HG02938 (cell line): Measurements from ENCODE around the gene ABI3.
A peak's percentile ranks its signal among the peaks of the same experiment; 100 is the strongest.
"Not testable (repeated sequence)": the region's sequence is repeated elsewhere in the genome, so short reads cannot be mapped to it uniquely, and the experiment has no call there.

Experiments used
- ATAC-seq: cut with Tn5 transposase; IDR thresholded peaks from one replicate; pipeline ENCODE4 v1.9.1; 2021; ENCODE audit warnings: mild to moderate bottlenecking, moderate library complexity; ENCODE audit not compliant: unreplicated experiment

The ABI3 gene, protein sequence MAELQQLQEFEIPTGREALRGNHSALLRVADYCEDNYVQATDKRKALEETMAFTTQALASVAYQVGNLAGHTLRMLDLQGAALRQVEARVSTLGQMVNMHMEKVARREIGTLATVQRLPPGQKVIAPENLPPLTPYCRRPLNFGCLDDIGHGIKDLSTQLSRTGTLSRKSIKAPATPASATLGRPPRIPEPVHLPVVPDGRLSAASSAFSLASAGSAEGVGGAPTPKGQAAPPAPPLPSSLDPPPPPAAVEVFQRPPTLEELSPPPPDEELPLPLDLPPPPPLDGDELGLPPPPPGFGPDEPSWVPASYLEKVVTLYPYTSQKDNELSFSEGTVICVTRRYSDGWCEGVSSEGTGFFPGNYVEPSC

DNA sequence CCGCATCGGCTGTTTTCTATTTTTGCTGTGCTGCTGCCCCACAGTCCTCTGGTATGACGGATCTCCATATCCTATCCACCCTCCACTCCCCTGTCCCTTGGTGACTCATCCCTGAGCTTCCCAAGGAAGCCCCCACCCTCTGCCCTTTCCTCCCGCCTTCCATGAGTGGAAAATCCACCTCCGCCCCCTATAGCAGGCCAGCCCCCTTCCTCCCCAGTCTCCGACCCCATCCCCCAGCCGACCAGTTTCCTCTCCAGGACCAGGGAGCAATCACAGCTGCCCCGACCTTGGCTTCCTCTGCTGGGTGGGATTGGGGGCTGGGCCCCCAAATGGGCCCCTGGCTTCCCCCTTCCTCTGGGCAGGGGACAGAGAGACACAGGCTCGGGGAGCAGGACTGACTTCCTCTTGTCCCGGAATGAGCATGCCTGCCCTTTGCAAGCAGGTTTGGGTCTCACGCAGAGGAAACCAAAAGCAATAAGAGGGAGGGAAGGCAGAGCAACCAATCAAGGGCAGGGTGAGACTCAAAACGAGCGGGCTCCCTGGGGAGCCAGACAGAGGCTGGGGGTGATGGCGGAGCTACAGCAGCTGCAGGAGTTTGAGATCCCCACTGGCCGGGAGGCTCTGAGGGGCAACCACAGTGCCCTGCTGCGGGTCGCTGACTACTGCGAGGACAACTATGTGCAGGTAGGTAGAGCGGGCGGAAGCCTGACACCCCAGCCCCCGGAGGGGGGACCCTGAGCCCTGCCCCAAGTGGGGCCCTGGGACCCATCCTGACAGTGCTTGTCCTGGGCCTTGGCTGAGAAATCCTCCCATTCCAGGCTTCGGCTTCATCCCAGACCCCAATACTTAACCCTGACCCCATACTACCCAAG, at the start of gene ABI3, which contains the start of gene GNGT2:
Gene ABI3, plus strand, starts transcription at position 550 of the 872 bp plus-strand sequence. Its CDS starts 18 bp downstream, at position 568.
Gene GNGT2, minus strand, starts transcription at position 417 of the 872 bp plus-strand sequence. CDS start 3,152 bp downstream, outside the sequence.
- ATAC-seq = peak; percentile 90

DNA sequence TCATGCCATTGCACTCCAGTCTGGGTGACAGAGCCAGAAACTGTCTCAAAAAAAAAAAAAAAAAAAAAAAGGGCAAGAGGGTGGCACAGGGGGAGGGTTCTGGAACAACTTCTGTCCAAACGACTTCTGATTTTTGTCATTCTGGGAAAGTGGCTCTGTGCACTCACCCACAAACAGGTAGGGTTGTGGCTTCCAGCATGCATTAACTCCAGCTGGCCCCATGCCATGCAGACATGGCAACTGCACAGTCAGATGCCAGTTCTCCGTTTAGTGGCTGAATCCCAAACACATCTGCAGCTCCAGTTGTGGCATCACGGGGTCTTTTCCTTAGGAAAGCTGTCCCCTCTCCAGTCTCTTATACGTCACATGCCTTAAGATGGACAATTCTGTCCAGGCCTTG, 47.6 kb upstream of the ABI3 start:
- no peak for ATAC-seq

DNA sequence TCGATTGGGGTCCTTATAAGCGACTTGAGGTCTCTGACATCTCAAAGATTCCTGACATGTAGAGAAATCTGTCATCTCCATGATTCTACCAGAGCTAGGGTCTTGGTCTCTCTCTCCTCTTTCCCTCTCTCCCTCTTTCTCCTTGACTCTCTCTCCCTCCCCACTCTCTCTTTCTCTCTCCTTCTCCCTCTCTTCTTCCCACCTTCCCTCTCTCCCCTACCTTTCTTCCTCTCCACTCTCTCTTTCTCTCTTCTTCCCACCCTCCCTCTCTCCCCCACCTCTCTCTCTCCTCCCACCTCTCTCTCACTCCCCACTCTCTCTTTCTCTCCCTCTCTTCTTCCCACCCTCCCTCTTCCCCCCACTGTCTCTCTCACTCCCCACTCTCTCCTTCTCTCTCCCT, 45.4 kb upstream of the ABI3 start:
- ATAC-seq = no peak

DNA sequence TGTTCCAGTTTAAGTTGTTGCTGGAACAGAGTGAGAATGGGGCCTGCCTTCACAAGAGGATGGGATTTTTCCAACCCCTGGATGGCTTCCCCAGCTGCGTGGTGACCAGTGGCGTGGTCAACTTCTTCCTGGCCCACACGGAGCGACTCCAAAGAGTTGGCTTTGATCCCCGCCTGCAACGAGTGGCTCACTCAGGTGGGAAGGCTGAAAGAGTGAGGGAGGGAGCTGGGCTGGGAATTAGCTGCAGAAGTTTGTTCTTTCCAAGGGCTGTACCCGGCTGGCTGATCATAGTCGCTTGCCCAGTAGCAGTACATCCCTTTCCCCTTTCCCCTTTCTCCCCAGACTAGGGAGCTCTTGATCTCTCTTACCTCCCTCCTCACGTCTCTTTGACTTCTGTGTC, 41.8 kb upstream of the ABI3 start:
- no peak for ATAC-seq

DNA sequence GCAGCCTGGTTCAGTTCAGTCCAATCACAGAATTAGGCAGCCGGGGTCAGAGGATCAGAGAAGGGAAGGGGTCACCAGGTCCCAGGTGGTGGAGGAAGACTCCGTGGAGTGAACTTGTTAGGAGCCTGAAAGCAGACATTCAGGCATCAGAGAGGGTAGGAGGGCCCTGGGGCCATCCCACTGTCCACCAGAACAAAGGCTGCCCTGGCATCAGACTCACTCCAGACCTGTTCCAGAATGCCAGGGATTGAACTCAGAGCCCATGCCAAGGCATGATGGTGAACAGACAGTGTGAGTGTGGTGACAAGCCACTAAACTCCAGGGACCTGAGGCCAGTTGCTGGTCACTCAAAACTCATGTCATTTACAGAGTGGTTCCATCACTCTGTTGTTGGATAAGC, 40.3 kb upstream of the ABI3 start:
- ATAC-seq = no peak

DNA sequence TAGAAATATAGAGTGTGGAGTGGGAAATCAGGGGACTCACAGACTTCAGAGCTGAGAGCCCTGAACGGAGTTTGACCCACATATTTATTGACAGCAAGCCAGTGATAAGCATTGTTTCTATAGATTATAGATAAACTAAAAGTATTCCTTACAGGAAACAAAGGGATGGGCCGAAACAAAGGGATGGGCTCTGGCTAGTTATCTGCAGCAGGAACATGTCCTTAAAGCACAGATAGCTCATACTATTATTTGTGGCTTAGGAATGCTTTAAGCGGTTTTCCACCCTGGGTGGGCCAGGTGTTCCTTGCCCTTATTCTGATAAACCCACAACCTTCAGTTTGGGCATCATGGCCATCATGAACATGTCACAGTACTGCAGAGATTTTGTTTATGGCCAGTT, 39.8 kb upstream of the ABI3 start:
- ATAC-seq = not testable (repeated sequence)

DNA sequence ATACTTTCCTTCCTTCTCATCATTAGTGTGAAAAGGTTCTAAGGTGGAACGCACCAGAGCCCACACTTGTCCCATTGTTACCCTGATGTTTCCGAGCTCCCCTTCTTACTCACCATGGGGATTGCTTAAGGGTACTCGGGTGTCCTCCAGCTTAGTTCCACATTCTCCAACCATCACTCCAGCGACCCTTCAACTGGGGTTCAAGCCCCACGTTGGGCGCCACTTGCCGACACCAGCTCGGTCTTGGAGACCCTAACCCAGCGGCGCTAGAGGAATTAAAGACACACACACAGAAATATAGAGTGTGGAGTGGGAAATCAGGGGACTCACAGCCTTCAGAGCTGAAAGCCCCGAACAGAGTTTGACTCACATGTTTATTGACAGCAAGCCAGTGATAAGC, 34.5 kb upstream of the ABI3 start:
- ATAC-seq = not testable (repeated sequence)

DNA sequence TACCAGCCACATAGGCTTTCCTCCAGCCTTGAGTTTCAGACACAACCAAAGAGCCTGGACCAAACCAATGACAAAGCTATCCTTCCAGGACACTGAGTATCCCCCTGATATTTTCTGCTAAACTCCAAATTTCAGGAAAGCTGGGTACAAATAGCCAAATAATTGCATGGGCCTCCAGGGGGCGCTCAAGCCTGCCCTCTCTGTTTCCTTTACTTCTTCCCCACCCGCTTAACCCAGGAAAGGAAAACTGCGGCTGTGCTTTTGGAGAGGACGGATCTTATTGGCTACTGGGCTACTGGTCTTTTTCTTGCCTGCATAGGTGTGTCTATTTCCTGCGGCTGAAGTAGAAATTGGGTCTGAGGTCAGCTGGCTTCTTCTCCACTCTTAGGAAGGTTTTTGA, 30.2 kb upstream of the ABI3 start:
- ATAC-seq = no peak

DNA sequence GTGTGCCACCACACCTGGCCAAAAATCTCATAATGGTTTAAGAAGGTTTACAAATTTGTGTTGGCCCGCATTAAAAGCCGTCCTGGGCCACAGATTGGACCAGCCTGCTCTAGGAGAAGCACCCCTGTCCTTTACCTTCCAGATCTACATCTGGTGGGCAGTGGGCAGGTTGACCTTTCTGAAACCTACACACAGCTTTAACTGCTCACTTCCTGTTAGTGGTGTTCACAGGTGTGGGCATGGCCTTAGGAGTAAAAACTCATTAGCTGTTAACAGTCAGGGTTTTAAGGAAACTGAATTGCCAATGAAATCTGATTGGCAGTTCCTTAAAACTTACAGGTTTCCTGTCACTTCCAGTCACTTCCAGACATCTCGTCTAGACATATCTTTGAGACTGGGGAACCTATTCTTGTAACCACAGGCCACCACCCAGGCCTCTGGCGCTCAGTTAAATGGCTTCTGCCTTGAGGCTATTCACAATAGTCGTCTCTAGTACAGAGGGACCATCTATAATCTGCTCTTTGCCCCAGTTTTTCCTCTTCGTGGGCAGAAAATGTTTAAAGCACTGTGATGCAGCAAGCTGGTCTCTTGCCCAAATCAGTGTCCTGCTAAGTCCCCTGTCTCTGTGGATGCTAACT, 29.4 kb upstream of the ABI3 start:
- ATAC-seq = no peak

DNA sequence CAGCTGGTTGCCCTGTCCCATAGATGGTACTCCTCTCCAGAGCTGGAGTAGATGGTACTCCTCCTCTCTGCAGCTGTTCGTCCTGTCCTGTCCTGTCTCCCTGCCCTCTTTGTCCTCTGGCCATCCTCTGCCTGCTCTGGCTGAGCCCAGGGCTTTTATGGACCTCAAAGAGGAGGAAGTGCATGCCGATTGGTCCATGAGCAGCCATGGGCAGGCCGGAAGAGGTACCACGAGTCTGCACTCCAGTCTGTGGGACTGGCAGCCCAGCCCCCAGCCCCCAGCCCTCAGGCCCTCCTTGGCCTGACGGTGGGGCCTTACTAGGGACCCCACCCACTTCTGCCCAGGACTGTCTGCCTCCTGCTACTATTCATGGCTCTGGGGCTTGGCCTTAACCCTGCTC, 27.2 kb upstream of the ABI3 start:
- ATAC-seq = no peak

DNA sequence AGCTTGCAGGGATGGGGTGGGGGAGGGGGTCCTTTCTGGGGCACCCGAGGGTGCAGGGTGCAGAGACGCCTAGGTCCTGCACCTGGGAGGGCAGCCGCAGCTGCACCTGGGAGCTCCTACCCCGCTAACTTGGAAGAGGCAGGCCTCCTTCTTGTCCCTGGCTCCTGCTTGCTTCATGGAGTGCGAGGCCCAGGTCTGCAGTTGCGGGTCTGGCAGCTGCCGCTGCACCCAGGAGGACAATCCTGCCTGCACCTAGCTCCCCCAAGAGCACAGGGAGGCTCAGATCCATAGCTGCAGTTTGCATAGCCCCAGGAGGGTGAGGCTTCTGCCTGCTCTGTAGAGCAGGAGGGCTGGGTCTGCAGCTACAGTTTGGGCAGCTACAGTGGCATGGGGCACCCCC, 26.7 kb upstream of the ABI3 start:
- ATAC-seq = no peak

DNA sequence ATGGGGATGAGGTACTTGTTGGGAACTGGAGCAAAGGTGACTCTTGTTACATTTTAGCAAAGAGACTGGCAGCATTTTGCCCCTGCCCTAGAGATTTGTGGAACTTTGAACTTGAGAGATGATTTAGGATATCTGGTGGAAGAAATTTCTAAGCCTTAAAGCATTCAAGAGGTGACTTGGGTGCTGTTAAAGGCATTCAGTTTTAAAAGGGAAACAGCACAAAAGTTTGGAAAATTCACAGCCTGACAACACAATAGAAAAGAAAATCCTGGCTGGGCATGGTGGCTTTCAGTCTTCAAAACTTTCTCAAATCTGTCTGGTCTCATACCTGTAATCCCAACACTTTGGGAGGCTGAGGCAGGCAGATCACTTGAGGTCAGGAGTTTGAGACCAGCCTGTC, 26.0 kb upstream of the ABI3 start:
- not testable (repeated sequence) for ATAC-seq

DNA sequence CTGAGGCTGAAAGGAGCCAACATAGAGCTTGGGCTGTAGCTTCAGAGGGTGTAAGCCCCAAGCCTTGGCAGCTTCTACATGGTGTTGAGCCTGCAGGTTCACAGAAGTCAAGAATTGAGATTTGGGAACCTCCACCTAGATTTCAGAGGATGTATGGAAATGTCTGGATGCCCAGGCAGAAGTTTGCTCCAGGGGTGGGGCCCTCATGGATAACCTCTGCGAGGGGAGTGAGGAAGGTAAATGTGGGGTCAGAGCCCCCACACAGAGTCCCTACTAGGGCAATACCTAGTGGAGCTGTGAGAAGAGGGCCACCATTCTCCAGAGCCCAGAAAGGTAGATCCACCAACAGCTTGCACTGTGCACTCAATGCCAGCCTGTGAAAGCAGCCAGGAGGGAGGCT, 25.1 kb upstream of the ABI3 start:
- not testable (repeated sequence) for ATAC-seq

DNA sequence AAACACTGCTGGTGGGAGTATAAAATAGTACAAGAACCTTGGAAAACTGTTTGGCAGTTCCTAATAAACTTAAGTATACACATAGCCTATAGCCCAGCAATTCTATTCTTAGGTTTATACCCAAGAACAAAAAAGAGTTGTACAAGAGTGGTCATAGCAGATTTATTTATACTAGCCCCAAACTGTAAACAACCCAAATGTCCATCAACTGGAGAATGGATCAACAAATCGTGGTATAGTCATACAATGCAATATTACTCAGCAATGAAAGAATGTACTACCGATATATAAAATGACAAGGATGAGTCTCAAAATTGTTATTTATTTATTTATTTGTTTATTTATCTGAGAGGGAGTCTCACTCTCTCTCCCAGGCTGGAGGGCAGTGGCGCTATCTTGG, 23.2 kb upstream of the ABI3 start:
- ATAC-seq = no peak

DNA sequence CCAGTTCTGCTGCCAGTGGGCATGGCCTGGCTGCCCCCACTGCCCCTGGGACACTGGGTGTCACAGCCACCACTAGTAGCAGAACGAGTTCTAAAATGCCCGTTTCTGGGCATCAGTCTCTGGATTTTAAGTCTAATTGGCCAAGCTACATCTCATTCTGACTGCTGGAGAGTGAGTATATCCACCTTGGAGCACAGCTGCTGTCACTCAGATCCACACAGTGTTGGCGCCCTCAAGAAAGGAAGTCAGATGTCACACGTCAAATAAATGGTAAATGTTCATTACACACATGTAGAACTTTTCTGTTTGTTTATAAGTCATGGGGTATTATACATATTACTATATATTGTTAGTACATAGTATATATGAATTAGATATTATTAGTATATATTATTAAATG, 19.6 kb upstream of the ABI3 start:
- ATAC-seq = no peak

DNA sequence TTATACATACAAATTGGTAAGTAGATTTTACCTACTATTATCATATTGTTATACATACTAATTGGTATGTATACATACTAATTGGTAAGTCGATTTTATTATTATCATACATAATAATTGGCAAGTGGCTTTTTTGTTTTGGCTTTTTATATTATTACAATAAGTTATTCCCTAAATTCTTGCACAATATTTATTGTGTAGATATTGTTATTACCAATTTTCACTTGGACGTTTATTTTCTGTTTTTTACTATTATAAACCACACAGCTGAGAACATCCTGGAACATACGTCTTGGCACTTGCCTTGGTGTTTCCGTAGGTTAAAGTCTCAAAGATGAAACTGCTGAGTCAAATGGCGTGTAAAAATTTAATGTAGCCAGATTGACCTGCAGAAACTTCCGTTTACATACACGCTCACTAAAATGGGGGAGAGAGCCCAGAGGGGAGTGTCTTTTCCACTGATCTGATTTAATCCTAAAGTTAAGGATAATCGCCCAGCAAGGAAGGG, 19.0 kb upstream of the ABI3 start:
- ATAC-seq = peak; percentile 11

DNA sequence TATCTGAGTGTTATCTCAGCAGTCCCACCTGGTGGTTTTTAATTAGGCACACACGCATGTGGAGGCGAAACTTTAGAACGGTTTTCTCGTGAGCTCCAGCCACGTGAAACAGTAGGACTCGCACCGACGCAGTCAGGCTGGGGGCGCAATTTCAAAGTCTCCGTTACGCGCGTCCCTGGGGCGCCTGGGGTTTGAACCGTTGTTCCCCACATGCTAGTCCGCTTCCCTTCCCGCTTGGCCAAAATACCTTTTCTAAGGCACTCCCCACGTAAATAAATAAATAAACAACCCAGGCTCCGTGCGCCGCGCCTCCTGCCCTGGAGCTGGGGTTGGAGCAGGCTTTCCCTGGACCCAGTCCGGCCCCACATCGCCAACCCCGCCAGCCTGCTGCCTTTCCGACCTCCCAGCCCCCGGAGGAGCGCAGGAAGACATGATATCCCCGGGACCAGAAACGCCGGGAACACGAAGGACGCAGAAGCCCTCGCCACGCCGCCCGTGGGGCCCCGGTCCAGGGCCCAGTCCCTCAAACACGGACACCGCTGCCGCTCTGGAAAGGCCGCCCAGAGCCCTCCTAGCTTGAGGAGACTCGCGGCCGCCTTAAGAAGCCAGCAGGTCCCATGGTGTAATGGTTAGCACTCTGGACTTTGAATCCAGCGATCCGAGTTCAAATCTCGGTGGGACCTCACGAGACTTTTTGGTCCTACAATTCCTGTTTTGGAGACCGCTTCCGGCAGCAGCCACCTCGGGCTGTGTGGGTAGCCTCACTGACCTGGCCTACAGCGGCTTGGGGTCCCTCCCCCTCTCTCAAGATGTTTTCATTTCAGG, 18.4 kb upstream of the ABI3 start:
- ATAC-seq = peak; percentile 31

DNA sequence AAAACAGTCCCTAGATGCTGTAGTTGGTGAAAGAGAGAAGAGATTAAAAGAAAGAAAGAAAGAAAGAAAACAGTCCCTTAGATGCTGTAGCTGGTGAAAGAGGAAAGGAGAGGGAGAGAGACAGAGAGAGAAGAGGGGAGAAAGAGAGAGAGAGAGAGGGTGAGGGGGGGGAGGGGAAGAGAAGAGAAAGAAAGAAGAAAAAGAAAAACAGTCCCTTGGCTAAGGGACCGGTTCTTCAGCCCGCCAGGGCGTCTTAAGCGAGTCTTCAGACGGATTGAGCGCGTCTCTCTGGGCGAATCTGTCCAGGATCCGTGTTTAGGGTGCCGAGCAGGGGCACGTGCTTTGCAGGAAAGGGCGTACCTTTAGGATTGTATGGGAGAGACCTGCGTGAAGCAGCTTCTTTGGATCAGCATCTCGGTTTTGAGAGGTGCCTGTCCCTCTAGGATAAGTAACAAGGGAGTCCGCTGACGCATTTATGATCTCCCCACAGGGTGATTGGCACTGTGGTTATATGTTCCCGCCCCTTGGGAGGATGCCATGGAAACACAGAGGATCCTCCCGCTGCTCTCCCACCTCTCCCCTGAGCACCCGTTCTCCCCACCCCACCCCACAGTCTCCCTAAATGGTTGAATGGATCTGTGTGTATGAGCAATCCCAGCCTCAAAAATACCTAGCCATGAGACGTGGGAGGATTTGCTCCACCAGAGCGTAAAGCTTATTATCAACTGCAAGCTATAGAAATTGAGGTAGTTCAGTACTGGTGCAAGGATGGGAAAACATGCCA, 16.8 kb upstream of the ABI3 start:
- no peak for ATAC-seq

DNA sequence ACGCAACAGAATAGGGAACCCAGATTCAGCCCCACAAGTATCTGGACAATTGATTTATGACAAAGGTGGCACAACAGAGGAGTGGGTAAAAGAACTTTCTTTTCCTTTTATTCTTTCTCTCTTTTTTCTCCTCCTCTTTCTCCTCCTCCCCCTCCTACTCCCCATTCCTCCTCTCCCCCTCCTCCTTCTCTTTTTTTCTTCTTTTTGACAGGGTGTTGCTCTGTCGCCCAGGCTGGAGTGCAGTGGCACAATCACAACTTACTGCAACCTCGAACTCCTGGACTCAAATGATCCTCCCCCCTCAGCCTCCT, 16.3 kb upstream of the ABI3 start:
- no peak for ATAC-seq

DNA sequence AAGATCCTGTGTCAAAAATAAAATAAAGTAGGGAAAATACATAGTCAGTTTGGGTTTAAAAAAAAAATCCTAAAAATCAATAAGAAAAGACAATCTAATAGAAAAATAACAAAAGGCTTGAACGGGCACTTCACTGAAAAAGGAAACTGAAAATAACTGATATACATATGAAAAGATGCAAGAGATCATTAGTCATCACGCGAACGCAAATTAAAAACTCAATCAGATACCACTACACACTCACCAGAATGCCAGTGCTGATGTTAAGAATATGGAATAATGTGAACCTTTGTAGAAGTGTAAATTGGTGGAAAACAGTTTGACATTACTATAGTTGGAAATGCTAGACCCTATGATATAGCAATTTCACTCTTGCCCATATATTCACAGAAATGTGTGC, 14.8 kb upstream of the ABI3 start:
- no peak for ATAC-seq
